GM21619 (cell line): ENCODE measurements around the gene SERPINA10.
"Not testable (repeated sequence)": the region's sequence is repeated elsewhere in the genome, so short reads cannot be mapped to it uniquely, and the experiment has no call there.

ENCODE experiments used
- ATAC-seq: cut with Tn5 transposase; IDR thresholded peaks from one replicate; pipeline ENCODE4 v1.9.1; 2021; ENCODE audit not compliant: unreplicated experiment

SERPINA10 gene

DNA sequence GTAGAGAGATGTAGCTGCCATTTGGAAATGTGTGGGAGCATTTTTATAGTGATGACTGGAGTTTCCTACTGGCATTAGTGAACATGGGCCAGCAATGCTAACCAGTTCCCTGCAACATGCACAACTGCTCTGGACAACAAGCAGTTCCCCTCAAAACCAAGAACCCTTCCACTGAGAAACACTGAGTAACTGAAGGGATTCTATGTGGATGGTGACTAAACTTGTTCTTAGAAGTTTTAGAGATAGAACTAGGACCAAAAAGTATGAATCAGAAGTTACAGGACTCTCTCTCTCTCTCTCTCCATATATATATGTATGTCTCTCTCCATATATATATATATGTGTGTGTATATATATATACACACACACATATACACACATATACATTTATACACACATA, 7.9 kb downstream of the SERPINA10 start:
- no peak for ATAC-seq

DNA sequence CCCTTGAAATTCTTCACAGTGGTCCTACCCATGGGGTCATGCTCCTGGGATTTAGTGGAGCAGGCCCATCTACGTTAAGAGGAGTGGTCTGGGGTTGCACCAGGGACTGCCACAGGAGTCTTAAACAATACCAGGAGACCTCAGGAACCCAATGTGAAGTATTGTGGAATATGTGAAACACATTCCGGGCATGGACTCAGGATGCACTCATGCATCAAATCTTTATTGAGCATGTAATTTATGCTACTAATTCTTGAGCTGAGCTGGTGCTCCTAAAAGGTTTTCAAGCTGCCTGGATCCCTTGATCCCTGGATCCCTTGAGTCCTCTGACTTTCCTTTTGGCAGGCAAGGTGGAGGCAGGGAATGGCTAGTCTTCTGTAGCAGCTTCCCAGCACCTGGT, 8.8 kb downstream of the SERPINA10 start:
- no peak for ATAC-seq

DNA sequence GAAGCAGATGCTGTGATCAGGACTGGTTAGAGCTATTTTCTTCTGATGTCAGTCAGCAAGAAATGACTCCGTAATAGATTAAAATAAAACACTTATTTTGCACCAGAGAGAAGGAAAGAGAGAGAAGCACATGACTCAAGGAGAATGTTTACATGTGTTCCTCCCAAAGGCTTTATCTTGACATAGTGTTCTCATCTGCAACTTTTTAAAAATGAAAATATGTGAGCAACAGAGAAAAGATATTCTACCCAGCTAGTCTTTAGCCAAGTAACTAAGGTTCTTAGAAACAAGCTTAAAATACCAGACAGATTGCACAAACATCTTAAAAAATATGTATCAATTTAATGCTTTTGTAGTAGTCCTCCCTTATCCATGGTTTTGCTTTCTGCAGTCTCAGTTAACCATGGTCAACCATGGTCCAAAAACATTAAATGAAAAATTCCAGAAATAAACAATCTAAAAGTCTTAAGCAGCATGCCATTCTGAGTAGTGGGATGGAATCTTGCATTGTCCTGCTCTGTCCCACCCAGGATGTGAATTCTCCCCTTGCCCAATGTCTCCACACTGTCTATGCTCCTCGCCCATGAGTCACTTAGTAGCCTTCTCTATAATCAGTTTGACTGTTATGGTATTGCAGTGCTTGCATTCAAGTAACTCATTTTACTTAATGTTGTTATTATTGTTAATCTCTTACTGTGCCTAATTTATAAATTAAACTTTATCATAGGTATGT, 9.9 kb downstream of the SERPINA10 start:
- ATAC-seq: no peak

DNA sequence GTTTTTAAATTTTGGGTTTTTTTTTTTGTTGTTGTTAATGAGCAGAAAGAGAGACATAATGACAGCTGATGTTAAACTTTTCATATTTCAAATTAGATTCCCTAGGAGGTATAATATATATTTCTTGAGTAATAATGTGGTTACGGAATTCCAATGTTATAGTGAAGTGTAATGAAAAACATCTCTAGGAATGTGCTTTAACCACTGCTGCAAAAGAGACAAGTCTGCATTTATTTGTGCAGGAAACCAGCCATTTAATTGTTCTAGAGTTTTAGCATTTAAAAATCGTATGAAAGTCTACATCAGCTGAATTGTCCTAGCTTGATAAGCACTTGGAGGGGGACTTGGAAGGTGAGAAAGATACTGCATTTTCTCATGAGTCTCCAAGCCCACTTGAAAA, 14.3 kb downstream of the SERPINA10 start:
- ATAC-seq: no peak

DNA sequence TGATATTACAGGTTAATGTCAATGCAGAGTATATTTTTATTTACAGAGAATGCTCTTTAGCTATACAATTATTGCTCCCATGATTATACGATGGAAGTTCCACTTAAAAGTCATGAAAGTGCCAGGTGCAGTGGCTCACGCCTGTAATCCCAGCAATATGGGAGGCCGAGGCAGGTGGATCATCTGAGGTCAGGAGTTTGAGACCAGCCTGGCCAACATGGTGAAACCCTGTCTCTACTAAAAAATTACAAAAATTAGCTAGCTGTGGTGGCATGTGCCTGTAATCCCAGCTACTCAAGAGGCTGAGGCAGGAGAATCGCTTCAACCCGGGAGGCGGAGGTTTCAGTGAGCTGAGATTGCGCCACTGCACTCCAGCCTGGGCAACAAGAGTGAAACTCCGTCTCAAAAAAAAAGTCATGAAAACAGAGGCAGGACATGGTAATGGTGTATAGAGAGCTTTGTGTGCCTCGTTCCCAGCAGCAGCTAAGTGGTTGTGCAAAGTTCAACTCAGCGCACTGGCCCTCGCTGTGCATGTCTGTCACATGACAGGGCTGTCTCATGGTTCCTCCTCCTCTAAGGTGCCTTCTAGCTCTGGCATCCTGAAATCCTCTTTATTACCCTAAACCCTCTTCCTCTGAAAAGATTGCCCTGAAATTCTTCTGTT, 16.0 kb downstream of the SERPINA10 start:
- not testable (repeated sequence) for ATAC-seq

DNA sequence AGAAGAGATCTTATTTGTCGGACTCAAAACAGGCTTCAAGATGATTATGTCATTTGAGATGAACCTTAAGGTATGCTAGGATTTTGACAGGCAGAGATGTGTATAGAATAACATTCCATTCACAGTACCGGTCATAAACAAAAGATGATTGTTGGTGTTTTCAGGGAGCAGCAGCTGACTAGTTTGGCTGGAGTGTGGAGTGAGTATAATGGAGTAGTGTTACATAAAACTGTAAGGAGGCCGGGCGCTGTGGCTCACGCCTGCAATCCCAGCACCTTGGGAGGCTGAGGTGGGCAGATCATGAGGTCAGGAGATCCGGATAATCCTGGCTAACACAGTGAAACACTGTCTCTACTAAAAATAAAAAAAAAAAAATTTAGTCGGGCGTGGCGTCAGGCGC, 23.9 kb downstream of the SERPINA10 start:
- no peak for ATAC-seq

DNA sequence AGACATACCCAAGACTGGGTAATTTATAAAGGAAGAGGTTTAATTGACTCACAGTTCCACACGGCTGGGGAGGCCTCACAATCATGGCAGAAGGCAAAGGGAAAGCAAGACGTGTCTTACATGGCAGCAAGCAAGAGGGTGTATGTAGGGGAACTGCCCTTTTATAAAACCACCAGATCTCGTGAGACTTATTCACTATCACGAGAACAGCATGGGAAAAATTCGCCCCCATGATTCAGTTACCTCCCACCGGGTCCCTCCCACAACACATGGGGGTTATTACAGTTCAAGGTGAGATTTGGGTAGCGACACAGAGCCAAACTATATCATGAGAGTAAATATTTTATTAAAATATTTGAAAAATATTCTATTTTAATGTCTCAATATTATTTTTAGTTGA, 24.5 kb downstream of the SERPINA10 start:
- not testable (repeated sequence) for ATAC-seq

DNA sequence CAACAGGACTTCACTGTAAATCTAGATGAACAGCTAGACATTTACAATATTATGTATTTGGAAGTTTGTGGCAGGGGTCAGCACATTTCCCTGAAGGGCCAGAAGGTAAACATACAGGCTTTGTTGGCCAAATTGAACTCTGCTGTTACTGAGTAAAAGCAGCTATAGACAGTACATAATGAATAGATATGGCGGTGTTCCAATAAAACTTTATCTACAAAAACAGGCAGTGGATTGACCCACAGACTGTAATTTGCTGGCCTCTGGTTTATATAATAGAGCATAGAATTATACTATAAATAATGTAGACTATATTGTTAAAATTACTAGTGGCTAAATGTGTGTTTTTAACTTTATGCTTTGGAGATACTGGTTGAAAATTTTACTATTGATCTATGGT, 25.7 kb downstream of the SERPINA10 start:
- no peak for ATAC-seq

DNA sequence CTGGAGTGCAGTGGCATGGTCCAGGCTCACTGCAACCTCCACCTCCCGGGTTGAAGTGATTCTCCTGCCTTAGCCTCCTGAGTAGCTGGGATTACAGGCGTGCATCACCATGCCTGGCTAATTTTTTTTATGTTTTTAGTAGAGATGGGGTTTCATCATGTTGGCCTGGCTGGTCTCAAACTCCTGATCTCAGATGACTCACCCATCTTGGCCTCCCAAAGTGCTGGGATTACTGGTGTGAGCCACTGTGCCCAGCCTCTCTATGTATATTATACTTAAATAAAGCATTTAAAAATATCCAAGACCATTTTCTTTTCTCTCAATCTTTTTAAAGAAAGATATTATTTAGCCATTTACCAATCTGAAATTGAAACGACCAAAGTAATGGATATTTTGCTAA, 28.9 kb downstream of the SERPINA10 start:
- not testable (repeated sequence) for ATAC-seq

DNA sequence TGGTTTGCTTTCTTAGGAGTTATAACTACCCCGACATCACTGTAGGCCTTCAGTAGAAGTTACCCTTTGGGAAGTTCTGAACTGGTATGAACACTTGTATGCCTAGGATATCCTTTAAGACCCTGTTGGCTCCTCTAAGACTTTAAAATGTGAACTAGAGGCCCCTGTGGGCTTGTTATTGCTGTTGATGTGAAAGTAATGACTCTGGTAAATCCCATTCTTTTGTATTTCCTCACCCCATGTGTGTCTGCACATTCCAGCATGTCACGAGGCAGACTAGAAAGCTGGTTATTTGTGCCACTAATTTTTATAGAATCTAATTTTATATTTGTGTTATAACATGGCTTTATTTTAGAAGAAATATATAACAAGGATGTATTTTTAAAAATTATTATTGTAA, 48.9 kb downstream of the SERPINA10 start:
- no peak for ATAC-seq

DNA sequence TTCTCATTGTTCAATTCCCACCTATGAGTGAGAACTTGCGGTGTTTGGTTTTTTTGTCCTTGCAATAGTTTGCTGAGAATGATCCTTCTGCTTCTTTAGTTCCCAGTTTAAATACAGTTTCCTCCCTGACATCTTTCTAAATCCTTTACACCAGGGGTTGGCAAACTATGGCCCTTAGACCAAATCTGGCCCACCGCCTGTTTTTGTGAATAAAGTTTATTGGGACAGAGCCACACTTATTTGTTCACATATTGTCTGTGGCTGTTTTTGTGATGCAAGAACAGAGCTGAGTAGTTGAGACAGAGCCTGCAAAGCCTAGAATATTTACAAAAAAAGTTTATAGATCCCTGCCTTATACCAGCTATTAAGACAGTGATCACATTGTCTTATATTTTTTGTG, 53.7 kb downstream of the SERPINA10 start:
- ATAC-seq: no peak

DNA sequence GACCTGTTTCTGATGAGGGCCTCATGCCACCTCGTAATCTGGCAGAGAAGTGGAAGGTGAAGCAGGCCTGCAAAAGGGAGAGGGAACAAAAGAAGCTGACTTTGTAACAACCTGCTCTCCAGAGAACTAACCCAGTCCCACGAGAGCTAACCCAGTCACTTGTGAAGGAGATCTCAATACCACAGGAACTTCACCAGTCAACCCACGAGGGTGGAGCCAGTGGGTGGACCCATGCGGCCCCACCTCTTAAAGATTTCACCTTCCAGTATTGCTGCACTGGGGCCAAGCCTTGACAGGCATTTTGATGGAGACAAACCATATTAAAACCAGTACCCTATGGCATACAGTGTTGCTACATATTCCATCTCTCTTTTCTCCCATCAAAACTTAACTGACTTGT, 55.1 kb downstream of the SERPINA10 start:
- no peak for ATAC-seq

DNA sequence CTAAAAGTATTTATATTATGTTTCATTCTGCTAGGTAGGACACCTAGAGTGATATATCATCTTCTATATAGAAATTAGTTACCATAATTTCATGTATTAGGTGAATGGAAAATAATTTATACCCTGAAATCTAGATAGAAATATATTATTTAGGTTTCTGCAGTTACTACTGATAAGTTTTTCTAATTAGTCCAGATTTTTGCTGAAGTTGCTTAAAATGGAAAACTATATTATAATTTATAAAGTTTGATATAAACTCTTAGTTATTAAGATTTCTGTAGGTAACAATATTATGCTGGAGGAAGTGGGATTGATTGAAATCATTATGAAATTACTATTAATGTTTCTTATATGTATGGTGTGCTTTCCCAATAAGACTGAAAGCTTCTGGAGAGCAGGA, 56.0 kb downstream of the SERPINA10 start:
- ATAC-seq: no peak
